Measurements from ENCODE around the gene YEATS4. TPM values are rescaled to one million over a fixed set of nuclear protein-coding genes. Genes with fewer than 3 reads are reported as not detected.

Gene YEATS4
- total and polyA plus RNA-seq, 2 donors (not counting 1 experiment from before 2014, with no cell fraction given) = 17.7 to 18.0 TPM

DNA sequence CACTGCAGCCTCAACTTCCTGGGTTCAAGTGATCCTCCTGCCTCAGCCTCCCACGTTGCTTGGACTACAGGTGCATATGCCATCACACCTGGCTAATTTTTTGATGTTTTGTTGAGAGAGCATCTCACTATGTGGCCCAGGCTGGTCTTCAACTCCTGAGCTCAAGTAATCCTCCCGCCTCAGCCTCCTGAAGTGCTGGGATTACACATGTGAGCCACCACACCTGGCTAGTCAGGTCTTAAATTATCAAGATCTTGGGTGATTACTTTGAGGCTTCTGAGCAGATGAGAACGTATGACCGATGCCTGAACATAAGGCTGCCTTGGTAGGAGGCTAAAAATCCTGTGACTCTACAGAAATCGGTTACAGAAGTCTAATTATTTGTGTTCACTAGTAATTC, 57.7 kb downstream of the YEATS4 start:
- H3K27me3 Mint-ChIP-seq = no peaks in the 10 kb centered on the region
- H3K27ac Mint-ChIP-seq = no peak overlapping the region
- Histone ChIP-seq H2AFZ (ENCODE audit: insufficient read depth, low read depth, low read length, poor library complexity, severe bottlenecking) (no peak overlapping the region), H3K4me3 (ENCODE audit: control extremely low read depth in 1 of 5, extremely low read depth in 1 of 5, insufficient read depth in 1 of 5, low read depth in 2 of 5, low read length in 4 of 5) (no peak overlapping the region), H3K4me1 (ENCODE audit: control insufficient read depth in 2 of 2, insufficient read depth in 2 of 2, low read length in 2 of 2) (no peaks in the 10 kb centered on the region), H3K36me3 (replicated peaks in 1 of 2; ENCODE audit: control extremely low read depth in 1 of 2, control insufficient read depth in 1 of 2, extremely low read depth in 1 of 2, insufficient read depth in 2 of 2, low read length in 1 of 2) (no peaks in the 10 kb centered on the region), H3K27me3 (replicated peaks in 1 of 4; ENCODE audit: control extremely low read depth in 1 of 4, control insufficient read depth in 3 of 4, insufficient read depth in 4 of 4, low read length in 3 of 4) (no peaks in the 10 kb centered on the region), H3K9ac (ENCODE audit: low read length) (no peak overlapping the region), H3K9me3 (ENCODE audit: control extremely low read depth in 1 of 3, control insufficient read depth in 2 of 3, insufficient read depth in 1 of 3, low read length in 2 of 3) (no peaks in the 10 kb centered on the region), H4K20me1 (ENCODE audit: control insufficient read depth, insufficient read depth, low read length, poor library complexity, severe bottlenecking) (no peaks in the 10 kb centered on the region), H3K27ac (ENCODE audit: low read length in 2 of 2) (no peak overlapping the region), H3K4me2 (replicated peaks; ENCODE audit: low read depth, low read length, poor library complexity, severe bottlenecking) (no peak overlapping the region), H3K79me2 (ENCODE audit: control insufficient read depth, insufficient read depth, low read length) (no peaks in the 10 kb centered on the region)
- DNase-seq (no peak), ATAC-seq (ENCODE audit: low read depth) (no peak)
- H3K4me1 Mint-ChIP-seq = no peaks in the 10 kb centered on the region
- POLR2A ChIA-PET = no interaction called here
- H3K9me3 Mint-ChIP-seq (ENCODE audit: insufficient read depth) = no peaks in the 10 kb centered on the region
- CTCF ChIA-PET = interaction anchor here (0.9 to 5.5 kb wide), 3 partner anchors 126 to 153 kb away, joined by 3 to 30 read pairs (median 3); no protein-coding TSS in a partner anchor
- H3K4me3 Mint-ChIP-seq = no peak overlapping the region
- intact Hi-C loops (cut with micrococcal nuclease) = no loop called here
- WGBS (ENCODE audit: insufficient coverage) = 89% methylated on average over 4 of the region's 5 CpGs
- no peak for TF ChIP-seq EZH2 (IDR thresholded peaks at IDR 0.05; ENCODE audit: borderline replicate concordance, insufficient read depth, low read depth, low read length, poor library complexity, severe bottlenecking)
- TF ChIP-seq, protein P1, sequence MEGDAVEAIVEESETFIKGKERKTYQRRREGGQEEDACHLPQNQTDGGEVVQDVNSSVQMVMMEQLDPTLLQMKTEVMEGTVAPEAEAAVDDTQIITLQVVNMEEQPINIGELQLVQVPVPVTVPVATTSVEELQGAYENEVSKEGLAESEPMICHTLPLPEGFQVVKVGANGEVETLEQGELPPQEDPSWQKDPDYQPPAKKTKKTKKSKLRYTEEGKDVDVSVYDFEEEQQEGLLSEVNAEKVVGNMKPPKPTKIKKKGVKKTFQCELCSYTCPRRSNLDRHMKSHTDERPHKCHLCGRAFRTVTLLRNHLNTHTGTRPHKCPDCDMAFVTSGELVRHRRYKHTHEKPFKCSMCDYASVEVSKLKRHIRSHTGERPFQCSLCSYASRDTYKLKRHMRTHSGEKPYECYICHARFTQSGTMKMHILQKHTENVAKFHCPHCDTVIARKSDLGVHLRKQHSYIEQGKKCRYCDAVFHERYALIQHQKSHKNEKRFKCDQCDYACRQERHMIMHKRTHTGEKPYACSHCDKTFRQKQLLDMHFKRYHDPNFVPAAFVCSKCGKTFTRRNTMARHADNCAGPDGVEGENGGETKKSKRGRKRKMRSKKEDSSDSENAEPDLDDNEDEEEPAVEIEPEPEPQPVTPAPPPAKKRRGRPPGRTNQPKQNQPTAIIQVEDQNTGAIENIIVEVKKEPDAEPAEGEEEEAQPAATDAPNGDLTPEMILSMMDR (IDR thresholded peaks at IDR 0.05) = no peak

DNA sequence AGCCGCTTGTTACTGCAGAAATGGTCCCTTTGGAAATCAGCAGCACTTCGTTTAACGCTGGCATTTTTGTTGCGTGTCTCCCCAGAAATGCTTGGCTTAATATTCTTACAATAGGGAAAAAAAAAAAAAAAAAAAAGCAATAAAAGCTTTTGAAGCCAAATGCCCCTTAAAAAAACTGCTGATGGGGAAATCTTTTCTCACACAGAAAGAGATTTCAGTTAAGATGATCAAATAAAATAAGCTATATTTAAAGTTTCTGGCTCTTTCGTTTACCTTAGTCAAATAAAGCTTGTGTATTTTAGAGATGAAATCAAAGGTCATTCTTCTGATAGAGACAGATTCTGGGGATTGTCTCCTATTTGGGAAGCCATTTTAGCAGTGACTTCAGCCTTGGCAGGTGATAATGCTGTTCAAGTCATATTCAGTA, 58.2 kb downstream of the YEATS4 start:
- POLR2A ChIA-PET = no interaction called here
- H3K9me3 Mint-ChIP-seq (ENCODE audit: insufficient read depth) = no peaks in the 10 kb centered on the region
- Histone ChIP-seq H3K4me3 (ENCODE audit: control extremely low read depth in 1 of 5, extremely low read depth in 1 of 5, insufficient read depth in 1 of 5, low read depth in 2 of 5, low read length in 4 of 5) (no peak overlapping the region), H3K4me2 (replicated peaks; ENCODE audit: low read depth, low read length, poor library complexity, severe bottlenecking) (no peak overlapping the region), H2AFZ (ENCODE audit: insufficient read depth, low read depth, low read length, poor library complexity, severe bottlenecking) (no peak overlapping the region), H3K4me1 (ENCODE audit: control insufficient read depth in 2 of 2, insufficient read depth in 2 of 2, low read length in 2 of 2) (no peaks in the 10 kb centered on the region), H3K36me3 (replicated peaks in 1 of 2; ENCODE audit: control extremely low read depth in 1 of 2, control insufficient read depth in 1 of 2, extremely low read depth in 1 of 2, insufficient read depth in 2 of 2, low read length in 1 of 2) (no peaks in the 10 kb centered on the region), H3K79me2 (ENCODE audit: control insufficient read depth, insufficient read depth, low read length) (no peaks in the 10 kb centered on the region), H3K9me3 (ENCODE audit: control extremely low read depth in 1 of 3, control insufficient read depth in 2 of 3, insufficient read depth in 1 of 3, low read length in 2 of 3) (no peaks in the 10 kb centered on the region), H3K27me3 (replicated peaks in 1 of 4; ENCODE audit: control extremely low read depth in 1 of 4, control insufficient read depth in 3 of 4, insufficient read depth in 4 of 4, low read length in 3 of 4) (no peaks in the 10 kb centered on the region), H3K27ac (ENCODE audit: low read length in 2 of 2) (no peak overlapping the region), H3K9ac (ENCODE audit: low read length) (no peak overlapping the region), H4K20me1 (ENCODE audit: control insufficient read depth, insufficient read depth, low read length, poor library complexity, severe bottlenecking) (no peaks in the 10 kb centered on the region)
- ATAC-seq (ENCODE audit: low read depth) = no peak
- no peak for DNase-seq
- CTCF ChIA-PET = interaction anchor here (0.6 to 5.5 kb wide), 7 partner anchors 36 to 153 kb away, joined by 3 to 30 read pairs (median 3); no protein-coding TSS in a partner anchor
- H3K27me3 Mint-ChIP-seq = no peaks in the 10 kb centered on the region
- no CpG with 5 or more reads among the region's 5 CpGs for WGBS (ENCODE audit: insufficient coverage)
- intact Hi-C loops (cut with micrococcal nuclease) = no loop called here
- H3K4me3 Mint-ChIP-seq = no peak overlapping the region
- TF ChIP-seq EZH2 (IDR thresholded peaks at IDR 0.05; ENCODE audit: borderline replicate concordance, insufficient read depth, low read depth, low read length, poor library complexity, severe bottlenecking) = no peak
- TF ChIP-seq, protein P1 (IDR thresholded peaks at IDR 0.05) = no peak
- H3K27ac Mint-ChIP-seq = no peak overlapping the region
- no peaks in the 10 kb centered on the region for H3K4me1 Mint-ChIP-seq
